ENCODE measurements around the gene MTX3.

GRCh38 chr5:80035839-80036238, 44.8 kb upstream of the MTX3 start:
- TF ChIP-seq MAX (IDR thresholded peaks at IDR 0.05) (no peak), TAF1 (IDR thresholded peaks at IDR 0.05; ENCODE audit: low read depth) (no peak), USF1 (IDR thresholded peaks at IDR 0.05) (no peak), EP300 (IDR thresholded peaks at IDR 0.05; ENCODE audit: borderline replicate concordance) (no peak), YY1 (IDR thresholded peaks at IDR 0.05; ENCODE audit: low read depth) (no peak), FOXM1 (IDR thresholded peaks at IDR 0.05; ENCODE audit: borderline replicate concordance, low read depth) (no peak), RAD21 (IDR thresholded peaks at IDR 0.05; ENCODE audit: low read depth) (no peak), TCF12 (IDR thresholded peaks at IDR 0.05; ENCODE audit: low read depth) (no peak), REST (IDR thresholded peaks at IDR 0.05; ENCODE audit: low read depth) (no peak), EGR1 (IDR thresholded peaks at IDR 0.05) (no peak), CEBPB (IDR thresholded peaks at IDR 0.05) (no peak), TEAD4 (IDR thresholded peaks at IDR 0.05) (no peak), NFIC (IDR thresholded peaks at IDR 0.05) (no peak)

Measured in Ishikawa (cell line).